ENCODE measurements around the gene AEBP1.

- TF ChIP-seq CTCF (conservative IDR thresholded peaks at IDR 0.05; ENCODE audit: low read depth, low read length) (no peak), EZH2 (IDR thresholded peaks at IDR 0.05; ENCODE audit: borderline replicate concordance, low read depth, low read length, poor library complexity, severe bottlenecking) (no peak)
These were observed 32.3 kb upstream of the AEBP1 start for GRCh38 chr7:44071726-44072363.

Data from A673 (cell line).